Ishikawa (cell line): ENCODE data around the gene PCDH15.

Experiments used
- FOXM1 ChIP-seq: IDR thresholded peaks from 2 replicates; pipeline ENCODE4 v1.6.1; 2012; ENCODE audit warnings: low read depth, borderline replicate concordance
- RAD21 ChIP-seq: IDR thresholded peaks from 2 replicates; pipeline ENCODE4 v1.6.1; 2012; ENCODE audit warnings: low read depth
- YY1 ChIP-seq: IDR thresholded peaks from 2 replicates; pipeline ENCODE4 v1.6.1; 2012; ENCODE audit warnings: low read depth
- ZBTB7A ChIP-seq: IDR thresholded peaks from 2 replicates; pipeline ENCODE4 v1.6.1; 2012; ENCODE audit warnings: low read depth
- TF ChIP-seq, protein P1 (sequence below): IDR thresholded peaks from 2 replicates; pipeline ENCODE4 v1.6.1; 2012

DNA sequence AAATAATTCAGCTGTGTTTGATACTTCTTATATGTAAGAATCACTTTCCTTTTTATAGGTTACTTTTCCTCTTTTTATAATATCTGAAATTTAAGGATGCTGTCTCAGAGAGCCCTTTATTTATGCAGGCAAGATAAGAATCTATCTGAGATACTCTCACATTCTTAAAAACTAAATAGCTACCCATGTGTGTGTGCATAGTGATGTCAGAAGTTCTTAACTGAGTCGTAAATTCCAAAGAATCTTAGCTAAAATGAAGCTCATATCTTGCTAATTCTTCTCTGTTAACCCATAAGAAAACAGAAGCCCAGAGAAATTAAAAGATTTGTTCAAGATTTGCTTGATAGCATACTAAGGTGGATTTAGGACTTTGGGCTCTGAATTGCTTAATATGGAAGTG is 118.5 kb downstream of the PCDH15 start:
- no peak for TF ChIP-seq ZBTB7A
- TF ChIP-seq, protein P1, sequence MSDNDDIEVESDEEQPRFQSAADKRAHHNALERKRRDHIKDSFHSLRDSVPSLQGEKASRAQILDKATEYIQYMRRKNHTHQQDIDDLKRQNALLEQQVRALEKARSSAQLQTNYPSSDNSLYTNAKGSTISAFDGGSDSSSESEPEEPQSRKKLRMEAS: no peak
- TF ChIP-seq FOXM1: no peak
- TF ChIP-seq YY1: no peak
- TF ChIP-seq RAD21: no peak
